Dermis blood vessel endothelial cell (primary cell): ENCODE measurements around the gene SUMO4. TPM values are rescaled to one million over a fixed set of nuclear protein-coding genes. Genes with fewer than 3 reads are reported as not detected.
A peak's percentile ranks its signal among the peaks of the same experiment; 100 is the strongest.

Source experiments
- DNase-seq: peaks from one replicate; pipeline ENCODE4 v3.0.0; 2010
- total RNA-seq: library from RNA; depleted of rRNA; stranded (reverse); fragments of >200 nt; gene quantifications from 2 replicates; pipeline ENCODE4 v1.2.3, GENCODE V29; 2014

SUMO4 gene
- 1.0 and 1.3 TPM in 2 replicates for total RNA-seq

- DNase-seq = no peak
These were observed at the start of gene SUMO4 for GRCh38 chr6:149400050-149400449. Gene SUMO4 (plus strand): TSS chr6:149400262. CDS start chr6:149400392, 130 bp downstream.

- DNase-seq = no peak
These were observed 46.1 kb upstream of the SUMO4 start for GRCh38 chr6:149354009-149354408.

GRCh38 chr6:149356081-149356750 is 43.8 kb upstream of the SUMO4 start:
- no peak for DNase-seq

DNA sequence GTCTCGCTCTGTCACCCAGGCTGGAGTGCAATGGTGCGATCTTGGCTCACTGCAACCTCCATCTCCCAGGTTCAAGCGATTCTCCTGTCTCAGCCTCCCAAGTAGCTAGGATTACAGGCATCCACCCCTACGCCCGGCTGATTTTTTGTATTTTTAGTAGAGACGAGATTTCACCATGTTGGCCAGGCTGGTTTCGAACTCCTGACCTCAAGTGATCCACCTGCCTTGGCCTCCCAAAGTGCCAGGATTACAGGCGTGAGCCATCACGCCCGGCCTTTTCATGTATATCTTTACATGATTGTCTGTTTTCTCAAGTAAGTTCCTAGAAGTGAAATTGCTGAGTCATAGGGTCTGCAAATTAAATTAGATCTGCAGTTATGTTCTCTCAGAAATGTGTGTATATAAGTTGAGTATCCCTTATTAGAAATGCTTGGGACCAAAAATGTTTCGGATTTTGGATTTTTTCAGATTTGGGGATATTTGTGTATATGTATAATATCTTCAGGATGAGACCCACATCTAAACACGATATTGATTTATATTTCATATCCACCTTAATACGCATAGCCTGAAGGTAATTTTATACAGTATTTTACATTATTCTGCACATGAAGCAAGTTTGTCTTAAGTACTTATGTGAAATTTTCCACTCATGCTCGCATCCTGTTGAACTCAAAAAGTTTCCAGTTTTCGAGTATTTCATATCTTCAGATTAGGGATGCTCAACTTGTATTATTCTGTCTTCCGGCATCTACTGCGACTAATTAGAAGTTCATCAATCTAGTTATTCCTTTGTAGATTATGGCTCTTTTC is 42.1 kb upstream of the SUMO4 start:
- DNase-seq = no peak

GRCh38 chr6:149359440-149359839 is 40.6 kb upstream of the SUMO4 start:
- DNase-seq = no peak

GRCh38 chr6:149360536-149360935 is 39.5 kb upstream of the SUMO4 start:
- no peak for DNase-seq

DNA sequence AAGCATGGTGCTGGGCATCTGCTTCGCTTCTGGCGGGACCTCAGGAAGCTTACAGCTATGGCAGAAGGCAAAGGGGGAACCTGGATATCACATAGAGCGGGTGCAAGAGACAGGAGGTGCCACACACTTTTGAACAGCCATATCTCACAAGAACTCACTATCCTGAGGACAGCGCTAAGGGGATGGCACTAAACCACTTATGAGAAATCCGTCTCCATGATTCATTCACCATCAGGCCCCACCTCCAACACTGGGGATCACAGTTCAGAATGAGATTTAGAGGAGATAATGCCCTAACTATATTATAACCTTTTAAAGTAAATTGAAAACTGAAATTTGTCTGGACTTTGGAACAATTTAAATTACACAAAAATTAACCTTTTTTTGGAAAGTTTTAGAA is 37.8 kb upstream of the SUMO4 start:
- DNase-seq = no peak

DNA sequence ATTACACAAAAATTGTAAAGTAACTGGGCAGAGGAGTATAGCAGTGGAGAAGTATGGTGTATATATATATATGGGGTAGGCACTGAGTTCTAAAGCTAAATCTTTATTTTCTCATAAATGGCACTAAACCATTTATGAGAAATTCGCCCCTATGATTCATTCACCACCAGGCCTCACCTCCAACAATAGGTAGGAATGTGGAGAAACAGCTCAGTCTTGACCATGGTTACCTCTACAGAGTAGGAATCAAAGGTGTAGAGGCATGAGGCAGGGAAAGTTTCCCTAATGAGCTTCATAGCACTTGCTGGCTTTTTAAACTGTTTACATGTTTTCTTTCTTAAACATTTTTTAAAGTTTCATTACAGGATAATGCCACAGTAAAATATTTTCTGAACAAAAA is 36.9 kb upstream of the SUMO4 start:
- DNase-seq = no peak

GRCh38 chr6:149364557-149364956 is 35.5 kb upstream of the SUMO4 start:
- no peak for DNase-seq

DNA sequence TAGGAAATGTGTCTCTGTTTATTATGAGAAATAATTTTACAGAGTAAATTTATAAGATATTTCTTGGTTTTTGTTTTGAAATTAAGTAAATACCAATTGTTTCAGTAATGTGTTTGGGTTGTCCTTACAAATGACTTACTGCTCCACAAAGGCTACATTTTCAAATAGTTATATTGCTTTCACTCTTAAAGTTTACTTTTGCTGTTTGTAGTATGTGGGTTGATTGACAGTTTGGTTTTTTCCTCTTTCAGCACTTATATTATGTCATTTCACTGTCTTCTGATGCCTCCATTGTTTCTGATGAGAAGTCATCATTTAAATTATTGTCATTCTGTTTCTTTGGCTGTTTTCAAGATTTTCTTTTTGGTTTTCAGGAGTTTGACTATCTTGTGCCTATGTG is 34.9 kb upstream of the SUMO4 start:
- DNase-seq = no peak

DNA sequence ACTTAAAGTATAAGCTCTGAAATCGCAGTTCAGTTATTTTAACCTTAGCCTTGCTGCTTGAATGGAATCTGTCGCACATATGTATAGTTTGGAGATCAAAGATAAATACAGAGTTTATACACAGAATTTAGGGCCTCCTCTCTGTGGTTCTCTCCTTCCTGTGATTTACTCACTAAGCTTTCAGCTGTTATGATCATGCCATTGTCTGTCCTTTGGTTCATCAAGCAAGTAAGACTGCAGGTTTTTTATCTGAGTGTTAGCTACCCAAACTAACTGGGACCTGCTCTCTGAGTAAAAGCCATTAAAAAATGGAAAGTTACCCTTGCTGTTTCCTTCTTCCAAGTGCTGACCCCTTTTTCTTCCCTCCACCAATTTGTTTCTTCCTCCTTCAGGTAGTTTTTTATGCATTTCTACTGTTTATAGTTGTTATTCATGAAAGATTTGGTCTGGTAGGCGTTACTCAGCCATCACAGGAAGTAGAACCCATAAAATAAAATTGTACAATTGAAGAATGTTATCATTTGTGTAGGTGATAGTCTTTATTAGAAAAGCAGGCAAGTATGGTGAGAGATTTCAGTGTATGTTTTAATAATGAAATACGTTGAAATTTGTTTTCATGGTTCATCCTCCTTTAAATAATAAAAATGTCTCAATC is 33.7 kb upstream of the SUMO4 start:
- peak; percentile 1 for DNase-seq

DNA sequence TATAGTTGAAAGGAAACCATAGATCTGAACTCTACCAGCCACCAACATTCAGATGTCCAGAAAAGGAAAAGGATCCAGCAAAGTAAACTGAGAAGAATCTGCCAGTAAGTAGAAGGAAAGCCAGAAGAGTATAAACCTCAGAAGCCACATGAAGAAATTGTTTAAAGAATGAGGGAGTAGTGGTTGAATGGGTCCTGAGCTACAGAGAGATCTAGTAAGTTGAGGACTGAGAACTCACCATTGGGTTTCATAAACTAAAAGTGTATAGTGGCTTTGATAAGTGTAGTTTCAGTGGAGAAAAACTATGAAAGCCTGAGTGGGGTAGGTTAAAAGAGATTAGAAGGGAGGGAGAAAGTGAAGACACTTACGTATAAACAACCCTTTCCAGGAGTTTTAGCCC is 32.0 kb upstream of the SUMO4 start:
- DNase-seq = no peak

GRCh38 chr6:149371154-149371553 is 28.9 kb upstream of the SUMO4 start:
- DNase-seq = no peak

GRCh38 chr6:149372062-149372461 is 28.0 kb upstream of the SUMO4 start:
- DNase-seq = no peak

- DNase-seq = no peak
These were observed 26.6 kb upstream of the SUMO4 start for GRCh38 chr6:149373511-149373910.

DNA sequence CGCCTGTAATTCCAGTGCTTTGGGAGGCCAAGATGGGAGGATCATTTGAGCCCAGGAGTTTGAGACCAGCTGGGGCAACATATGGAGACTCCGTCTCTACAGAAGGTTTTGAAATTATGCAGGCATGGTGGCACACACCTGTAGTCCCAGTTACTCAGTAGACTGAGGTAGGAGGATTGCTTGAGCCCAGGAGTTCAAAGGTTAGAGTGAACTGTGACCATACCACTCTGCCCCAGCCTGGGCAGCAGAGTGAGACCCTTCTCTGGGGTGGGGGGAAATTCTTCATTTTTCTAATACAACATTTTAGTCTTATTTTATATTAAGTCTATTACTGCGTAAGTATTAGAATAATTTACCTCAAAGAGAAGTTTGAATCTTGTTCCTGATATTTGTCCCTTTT is 20.1 kb upstream of the SUMO4 start:
- no peak for DNase-seq

GRCh38 chr6:149380523-149380922 is 19.5 kb upstream of the SUMO4 start:
- no peak for DNase-seq

DNA sequence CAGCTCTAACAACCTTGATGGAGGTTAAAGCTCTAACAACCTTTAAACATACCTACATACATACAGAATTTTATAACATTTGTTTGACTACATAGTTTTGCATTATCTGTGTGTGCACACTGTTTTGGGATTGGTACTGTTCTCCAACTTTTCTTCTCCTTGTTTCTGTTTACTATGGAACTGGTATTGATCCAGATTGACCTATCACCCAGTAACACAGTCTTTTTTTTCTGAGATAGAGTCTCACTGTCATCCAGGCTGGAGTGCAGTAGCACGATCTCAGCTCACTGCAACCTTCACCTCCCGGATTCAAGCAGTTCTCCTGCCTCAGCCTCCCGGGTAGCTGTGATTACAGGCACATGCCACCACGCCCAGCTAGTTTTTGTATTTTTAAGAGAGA is 16.7 kb upstream of the SUMO4 start:
- DNase-seq = no peak

DNA sequence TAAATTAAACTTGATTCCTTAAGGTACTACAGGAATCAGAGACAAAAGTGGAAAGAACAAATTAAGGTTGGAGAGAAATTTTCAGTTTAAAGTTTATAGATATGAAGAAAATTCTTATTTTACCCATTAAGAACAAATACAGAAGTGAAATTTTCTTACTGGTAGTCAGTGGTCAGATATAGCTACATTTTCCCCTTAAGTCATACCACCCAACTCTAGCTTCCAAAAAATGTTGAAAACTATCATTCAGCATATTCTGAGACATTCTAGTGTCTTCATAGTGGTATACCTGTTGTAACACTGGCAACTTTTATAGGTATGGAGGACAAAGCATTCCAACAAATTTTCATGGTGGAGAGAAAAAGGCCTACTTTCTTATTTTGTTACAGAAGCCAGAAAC is 15.6 kb upstream of the SUMO4 start:
- no peak for DNase-seq

DNA sequence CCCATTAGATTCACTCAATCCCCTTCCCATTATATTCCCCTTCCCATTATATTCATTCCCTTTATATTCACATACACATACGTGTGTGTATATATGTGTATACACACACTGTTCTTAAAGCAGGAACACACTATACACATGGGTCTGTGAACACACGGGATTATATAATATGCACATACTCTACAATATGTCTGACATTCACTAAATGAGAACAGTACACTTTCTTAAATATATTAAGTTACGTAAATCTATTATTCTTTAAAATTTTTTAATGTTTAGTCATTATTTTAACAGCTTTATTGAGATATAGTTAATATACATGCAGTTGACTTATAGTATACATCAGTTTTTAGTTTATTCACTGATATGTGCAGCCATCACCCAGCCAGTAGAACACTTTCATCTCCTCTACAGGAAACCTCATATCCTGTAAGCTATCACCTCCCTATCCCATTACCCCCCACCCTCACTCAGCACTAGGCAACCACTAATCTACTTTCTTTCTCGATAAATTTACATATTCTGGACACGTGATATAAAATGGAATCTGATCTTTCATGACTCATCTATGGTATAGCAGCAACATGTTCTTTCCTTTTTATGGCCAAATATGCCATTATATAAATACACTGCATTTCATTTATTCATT is 13.9 kb upstream of the SUMO4 start:
- DNase-seq = no peak

DNA sequence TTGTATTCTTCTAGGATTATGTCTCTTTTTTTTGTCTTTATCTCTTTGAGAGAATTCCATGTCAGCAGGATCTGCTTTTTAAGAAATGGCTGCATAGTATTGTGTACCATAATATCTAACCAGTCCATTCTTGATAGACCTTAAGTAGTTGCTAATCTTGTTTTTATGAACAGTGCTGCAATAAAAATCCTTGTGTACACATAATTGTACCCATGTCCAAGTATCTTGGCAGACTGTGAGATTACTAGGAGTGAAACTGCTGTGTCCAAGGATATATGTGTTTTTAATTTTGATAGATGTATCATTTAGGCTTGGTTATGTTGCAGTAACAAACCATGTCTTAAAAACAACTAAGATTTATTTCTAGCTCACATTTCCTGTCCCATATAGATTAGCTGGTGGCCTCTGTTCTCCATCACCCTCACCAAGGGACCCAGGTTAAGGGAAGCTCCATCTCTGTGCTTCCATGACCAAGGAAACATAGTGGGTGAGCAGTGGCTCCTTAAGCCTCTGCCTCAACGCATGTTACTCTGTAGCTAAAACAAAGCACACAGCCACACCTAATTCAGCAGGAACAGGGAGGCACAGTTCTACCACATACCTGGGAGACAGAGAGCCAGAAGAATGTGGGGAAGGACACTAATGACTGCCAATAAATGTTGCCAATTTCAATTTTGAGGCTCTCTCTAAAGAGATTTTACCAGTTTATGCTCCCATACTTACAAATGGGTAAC is 12.1 kb upstream of the SUMO4 start:
- DNase-seq = no peak

DNA sequence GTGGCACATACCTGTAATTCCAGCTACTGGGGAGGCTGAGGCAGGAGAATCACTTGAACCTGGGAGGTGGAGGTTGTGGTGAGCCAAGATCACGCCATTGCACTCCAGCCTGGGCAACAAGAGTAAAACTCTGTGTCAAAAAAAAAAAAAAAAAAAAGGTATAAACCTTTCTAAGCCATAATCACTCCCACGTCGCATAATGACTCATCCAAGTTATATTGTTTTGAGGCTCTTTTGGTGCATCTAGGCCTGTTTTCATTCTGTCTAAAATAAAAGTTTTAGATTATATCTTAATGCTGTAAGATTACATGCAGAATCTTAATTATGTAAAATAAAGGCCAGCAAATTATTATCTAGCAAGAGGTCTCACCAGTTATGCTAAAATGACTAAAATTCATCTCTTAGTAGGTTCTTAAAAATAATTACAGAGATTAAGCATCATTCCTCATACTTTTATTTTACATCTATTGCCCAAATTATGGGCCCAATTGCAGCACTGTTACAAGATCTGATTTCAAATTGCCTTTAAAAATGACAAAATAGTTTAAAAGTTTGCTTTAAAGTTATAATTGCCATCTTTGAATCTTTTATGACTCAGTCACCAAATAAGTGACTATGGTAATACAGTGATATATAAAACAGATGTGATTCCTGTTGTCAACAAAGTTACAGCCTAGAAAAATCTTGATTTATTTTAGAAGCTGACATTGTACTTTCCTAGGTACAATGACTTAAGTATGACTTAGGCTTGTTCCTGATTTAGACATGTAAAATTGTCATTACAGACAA is 10.4 kb upstream of the SUMO4 start:
- DNase-seq = no peak
